NCI-H460 (cell line): ENCODE results near the gene CHN1. TPM values are rescaled to one million over a fixed set of nuclear protein-coding genes. Genes with fewer than 3 reads are reported as not detected.

ENCODE experiments used
- DNase-seq: peaks from one replicate; pipeline ENCODE4 v3.0.0-alpha.2; 2016; ENCODE audit warnings: low read depth; ENCODE audit errors: extremely low read depth
- total RNA-seq: library from RNA; depleted of rRNA; stranded (reverse); fragments of >200 nt; shearing (Covaris generic); gene quantifications from 2 replicates; pipeline ENCODE4 v1.2.3, GENCODE V29; 2014

The CHN1 gene
- total RNA-seq, 1 experiment from 2014 or later = 27.7 TPM

DNA sequence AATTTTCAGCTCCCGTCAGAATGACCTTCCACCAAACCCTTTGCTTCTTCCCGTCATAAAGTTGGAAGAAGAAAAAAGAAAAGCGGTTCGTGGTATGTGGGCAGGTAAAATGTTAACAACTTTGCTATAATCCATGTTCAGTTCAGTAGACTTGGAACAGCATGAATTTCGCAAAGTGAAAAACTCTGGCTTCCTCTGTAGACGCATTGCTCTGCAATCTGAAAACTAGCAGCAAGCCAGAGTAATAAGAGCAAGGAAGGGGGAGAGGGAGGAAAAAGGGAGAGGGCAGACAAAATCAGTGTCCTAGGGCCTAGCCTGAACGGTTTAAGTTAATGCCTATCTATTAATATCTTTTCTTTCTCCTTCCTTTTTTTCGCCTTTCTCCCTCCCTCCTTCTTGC lies 214.2 kb downstream of the CHN1 start:
- no peak for DNase-seq

DNA sequence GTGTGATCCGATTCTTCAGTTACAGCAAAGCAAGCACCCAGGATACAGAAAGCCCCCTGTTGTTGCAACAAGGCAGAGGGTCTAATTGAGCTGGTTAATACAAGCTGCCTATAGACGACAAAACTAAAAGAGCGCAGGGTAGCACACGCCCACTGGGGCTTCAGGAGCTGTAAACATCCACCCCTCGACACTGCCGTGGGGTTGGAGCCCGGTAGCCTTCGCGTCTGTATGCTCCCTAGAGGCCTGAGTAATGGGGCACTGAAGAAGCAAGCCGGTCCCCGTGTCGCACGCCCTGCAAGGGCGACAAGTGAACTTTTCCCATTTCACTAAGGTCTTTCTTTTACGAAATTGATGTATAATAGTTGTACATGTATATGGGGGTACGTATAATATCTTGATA lies 216.2 kb downstream of the CHN1 start:
- DNase-seq = no peak

DNA sequence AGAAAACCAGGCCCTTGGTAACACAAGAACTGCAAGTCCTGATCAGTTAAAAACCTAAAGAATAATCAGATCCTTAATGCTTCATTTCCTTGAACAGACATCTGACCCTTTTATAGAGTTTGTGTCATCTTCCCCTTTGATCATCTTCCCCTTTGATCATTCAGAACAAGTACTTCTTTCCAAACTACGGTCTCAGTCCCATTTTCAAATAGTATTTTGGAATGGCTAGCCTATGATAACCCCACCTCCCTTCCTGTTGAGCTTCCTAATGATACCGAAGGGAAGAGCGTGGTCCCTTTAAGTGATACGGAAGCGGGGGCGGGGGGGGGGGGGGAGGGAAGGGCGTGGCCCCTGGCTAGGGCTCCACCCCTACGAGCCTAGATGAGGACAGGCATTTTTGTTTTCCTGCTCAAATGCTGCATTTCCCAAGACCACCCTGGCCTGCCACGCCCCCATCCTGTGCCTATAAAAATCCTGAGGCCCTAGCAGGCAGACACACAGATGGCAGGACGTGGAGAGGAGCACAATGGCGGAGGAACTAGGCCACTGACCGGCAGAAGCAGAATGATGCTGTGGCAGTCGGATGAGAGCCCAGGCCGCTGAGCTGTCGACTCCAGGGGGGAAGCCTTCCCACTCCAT lies 216.8 kb downstream of the CHN1 start:
- no peak for DNase-seq

DNA sequence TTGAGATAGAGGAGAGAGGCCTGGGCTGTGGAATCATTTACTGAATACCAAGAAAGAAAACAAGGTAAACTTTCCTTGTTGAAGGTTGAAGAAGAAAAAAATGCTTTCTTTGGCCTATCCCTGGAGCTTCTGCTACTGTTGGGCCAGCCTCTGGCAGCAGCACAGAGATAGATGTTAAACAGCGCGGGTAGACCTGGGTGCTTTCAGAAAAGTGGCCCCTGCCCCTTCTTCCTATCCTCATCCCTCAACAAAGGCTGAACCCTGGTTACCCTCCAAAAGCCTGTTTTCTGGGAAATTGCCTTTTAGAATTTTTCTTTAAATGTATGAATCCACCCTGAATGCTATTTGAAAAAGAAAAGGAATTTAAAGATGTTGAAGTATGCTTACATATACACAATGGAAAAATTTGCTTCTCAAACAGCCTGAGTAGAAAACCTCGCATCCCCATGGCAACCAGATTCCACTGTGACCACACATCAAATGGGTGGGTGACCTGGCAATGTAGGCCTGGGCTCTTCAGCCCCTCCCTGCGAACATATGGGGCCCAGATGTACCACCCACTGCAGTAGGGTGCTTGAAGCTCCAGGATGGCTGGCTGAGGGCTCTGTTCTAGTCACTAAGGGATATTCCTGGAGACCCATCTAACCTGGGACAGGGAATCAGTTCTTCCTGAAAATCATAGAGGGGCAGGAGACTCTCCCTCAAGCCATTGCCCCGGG lies 217.5 kb downstream of the CHN1 start:
- DNase-seq = no peak

DNA sequence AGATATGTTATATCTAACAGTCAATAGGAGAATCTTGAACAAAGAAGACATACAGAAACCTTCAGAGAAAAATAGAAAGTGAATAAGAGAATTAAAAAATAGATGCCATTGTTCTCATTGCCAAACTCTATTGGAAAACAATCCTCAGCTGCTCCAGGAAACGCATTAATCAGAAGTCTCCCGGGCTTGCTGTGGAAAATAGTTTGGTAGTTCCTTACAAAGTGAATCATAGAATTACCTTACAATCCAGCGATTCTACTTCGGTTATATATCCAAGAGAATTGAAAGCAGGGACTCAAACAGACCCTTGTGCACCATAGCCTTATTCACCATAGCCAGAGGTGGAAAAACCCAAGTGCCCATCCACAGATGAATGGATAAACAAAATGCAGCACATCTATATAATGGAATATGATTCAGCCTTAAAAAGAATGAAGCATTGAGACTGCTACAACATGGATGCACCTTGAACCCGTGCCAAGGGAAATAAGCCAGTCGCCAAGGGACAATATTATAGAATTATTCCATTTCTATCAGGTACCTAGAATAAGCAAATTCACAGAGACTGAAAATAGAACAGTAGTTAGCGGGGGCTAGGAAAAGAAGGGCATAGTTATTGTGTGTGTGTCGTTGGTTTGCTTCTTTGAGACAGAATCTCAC lies 219.0 kb downstream of the CHN1 start:
- DNase-seq = no peak

DNA sequence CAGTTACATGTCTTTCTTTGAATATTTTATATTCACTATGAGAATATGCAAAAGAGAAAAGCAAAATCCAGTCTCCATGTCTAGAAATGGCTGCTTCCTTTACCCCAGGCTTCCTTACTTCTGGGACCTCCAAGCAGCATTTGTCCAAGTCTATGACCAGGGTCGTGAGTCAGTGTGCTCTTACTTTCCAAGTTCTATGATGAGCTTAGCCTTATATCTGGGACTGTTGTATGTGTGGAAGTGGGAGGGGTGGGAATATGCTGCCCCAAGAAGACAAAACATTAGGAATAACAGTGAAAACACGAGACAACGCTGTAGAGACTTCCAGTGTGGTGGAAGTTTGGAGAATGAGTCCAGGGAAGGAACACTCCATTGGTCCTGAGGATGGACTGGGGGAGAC lies 219.7 kb downstream of the CHN1 start:
- no peak for DNase-seq

DNA sequence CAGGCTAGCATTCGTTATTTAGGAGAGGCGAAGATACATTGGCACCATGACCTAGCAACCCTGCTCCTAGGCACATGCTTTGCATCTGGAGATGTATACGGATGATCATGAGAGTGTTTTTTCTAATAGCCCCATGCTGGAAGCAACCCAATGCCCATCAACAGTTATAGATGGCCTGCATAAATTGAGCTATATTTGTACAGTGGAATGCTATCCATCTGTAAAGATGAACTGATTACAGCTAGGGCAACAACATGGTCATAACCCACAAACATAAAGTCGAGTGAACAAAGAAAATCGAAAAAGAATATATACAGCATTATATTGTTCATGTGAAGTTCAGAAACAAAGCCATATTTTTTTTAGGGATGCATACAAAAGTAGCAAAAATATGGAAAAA lies 220.3 kb downstream of the CHN1 start:
- DNase-seq = no peak

DNA sequence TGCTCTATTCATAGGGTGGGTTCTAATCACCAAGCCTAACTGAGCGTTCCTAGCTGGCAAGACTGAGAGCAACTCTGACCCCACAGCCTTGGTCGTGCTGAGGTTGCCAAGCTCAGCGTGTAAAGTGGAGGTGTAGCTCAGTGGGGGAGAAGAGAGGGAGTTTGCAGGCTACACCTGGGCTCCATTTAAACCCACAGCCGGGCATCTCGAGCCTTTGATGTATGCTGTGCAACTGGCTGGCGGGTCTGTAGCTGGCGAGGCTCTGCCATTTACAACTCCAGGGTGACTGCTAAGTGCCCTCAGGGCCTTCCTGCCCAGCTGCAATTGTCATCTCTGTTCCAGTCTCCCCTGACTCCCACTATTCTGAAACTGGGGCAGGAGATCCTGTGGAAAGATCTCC lies 220.9 kb downstream of the CHN1 start:
- no peak for DNase-seq

DNA sequence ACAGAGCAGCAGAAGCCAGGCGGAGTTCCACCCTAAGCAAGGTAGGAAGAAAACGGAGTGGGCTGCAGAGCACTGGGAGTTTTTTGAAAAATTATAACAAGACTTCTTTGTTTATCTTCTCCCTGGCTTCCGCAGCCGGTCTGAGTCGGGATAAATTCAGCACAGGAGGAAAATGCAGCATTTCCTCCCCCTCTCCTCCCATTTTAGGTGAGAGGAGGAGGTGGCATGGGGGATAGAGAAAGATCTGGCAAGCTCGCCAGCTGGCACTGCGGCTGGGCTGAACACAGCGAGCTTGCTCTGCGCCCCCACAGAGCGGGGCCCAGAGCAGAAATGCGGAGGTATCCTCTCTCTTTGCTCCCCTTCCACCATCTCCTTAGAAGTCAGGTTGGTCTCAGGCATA lies 223.2 kb downstream of the CHN1 start:
- DNase-seq = no peak

DNA sequence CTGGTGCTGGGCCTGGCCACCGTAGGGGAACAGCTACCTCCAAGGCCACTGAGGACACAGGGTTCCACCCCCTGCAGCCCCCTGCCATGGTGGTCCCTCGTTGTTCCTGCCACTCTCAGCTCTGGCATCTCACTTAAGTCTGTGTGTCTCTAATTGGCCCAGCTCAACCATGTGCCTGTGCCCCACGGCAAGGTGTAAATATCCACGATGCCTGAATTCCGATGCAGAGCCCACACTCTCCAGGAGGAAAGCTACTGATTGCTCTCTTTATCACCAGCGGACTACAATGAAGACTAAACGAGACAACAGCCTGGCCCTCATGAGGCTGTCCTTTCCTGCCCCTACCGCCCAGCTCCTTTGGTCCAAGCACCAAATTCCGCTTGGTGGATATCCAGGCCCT lies 223.9 kb downstream of the CHN1 start:
- no peak for DNase-seq

DNA sequence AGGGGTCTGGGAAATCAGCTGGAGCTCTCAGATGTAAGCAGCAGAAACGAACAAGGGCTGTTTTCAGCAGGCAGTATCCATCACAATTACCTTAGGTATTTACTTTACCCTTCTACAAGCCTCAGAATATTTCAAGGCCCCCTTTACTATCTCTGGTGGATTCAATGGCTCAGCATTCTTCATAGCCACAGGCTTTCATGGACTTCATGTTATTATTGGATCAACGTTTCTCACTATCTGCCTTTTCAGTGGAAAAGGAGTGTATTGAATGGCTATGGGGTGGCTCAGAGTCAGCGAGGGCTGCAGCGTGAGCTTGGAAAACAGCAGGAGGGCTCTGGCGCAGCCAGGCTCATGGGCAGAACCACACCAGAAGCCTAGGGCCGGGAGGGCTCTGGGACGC lies 224.3 kb downstream of the CHN1 start:
- DNase-seq = no peak

DNA sequence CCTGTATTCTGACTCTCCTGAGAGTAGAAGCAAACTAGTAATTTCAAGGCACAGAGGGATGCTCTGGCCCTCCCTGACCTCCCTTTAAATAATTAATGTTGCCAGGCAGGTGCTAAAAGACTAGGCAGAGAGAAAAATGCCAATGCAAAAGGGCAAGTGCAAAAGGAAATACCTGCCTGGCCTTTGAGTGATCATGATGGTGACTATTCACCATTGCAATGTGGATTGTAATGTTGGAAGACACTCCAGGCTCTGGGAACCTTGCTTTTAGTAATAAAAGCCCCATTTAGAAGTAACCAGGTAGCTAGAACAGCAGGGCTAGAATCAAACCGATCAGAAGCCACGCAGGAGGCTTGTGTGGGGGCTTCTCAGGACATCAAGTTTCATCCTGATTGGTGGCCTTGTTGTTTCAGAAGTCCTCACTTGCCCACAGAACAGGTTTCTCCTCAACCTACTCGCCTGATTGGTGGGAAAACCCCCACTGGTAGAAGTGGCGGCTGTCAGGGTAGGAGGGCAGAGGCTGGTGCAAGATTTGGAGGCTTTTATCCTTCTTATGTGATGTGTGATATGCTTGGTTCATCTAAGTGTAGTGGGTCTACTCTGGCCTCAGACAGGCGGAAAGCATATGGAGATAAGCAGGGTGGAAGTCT lies 224.9 kb downstream of the CHN1 start:
- DNase-seq = no peak

DNA sequence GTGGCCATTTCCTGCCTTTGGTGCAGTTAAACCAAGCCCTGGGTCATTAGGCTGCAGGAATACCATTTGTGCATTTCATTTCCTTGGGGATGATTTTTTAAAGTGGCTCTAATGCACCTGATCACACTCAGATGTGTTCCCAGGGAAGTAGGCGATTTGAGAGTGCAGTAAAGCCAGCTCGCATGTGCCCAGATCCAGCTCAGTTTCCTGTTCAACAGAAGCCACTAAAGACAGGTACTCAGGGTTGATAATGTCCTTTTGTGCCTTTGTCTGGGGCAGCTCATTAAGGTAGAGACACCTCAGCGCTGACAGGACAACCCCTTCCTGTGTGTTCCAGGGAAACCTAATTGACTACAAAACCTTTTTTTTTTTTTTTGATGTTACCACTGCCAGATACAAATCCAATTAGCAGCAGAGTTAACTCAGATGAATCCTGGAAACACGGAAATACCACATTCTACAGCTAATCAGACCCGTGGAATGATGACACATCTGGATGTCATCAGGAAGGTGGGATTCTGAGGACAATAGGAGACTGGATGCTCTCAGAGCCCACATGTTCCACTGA lies 225.7 kb downstream of the CHN1 start:
- no peak for DNase-seq

DNA sequence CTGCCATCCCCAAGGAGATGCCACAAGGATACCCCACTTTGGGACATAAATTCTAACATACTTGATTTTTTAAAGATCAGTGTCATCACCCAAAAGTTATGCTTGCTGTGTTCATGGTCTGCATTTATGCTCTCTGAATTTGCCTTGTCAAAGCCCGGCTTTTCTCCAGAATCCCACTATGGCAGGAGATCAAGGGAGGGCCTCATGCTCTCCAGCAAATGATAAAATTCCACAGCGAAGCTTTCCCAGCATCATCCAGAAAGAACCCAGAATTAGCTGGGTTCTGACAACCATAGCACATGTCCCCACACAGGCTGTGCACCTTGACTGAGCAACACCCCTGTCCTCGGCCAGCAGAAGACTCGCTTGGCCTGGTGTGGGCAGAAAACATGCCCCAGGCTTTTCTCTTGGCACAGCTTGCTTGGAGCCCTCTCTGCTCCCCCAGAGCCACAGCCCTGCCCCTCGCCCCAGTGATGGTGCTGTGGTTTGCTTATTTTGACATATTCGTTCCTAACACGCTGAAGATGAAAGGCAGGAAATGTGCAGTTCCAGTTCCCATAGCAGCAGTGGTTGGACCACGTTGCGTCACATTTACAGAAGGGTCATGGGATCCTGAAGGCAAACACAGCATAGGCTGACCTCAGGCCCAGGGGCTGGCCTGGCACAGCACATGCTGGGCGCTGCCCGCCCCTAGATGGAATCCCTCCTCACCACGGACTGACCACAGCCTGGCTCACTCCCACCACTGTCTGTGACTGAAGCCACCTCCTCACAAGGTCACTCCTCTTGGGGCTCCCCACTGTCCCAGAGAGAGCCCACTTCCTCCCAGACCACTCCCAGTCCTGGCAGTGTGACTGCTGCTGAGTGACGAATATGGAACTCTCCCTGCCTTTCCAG lies 226.8 kb downstream of the CHN1 start:
- no peak for DNase-seq

DNA sequence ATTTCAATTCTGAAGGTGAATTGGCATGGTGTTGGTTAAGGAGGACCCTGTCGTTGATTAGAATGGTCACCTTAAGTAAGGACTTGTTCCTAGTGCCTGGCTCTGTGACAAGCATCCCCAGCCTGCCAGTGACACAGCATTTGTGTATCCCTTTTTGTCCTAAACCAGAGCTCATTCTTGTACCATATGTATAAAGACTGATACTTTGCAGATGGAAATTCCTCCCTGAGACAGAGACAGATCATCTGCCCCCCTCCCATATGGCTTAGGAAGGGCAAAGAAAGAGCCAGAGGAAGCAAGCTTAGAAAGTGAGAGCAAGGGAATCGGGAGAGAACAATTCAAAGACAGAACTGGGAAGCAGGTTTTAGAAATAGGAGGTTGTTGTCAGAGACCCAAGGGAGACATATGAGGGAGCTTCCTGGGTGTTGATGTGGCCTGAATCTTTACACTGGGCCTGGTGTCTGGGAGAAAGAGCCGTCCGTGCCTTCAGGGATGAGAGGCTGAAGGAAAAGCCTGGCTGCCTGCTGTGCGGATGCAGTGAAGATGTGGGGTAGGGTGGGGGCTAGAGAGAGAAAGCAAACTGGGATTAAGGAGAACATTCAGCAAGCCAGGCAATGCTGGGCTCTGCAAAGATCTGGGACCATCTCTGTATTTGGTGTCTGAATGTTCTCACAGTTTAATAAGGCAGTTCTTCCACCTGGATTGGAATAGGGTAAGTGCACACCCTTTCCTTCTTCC lies 227.7 kb downstream of the CHN1 start:
- no peak for DNase-seq

DNA sequence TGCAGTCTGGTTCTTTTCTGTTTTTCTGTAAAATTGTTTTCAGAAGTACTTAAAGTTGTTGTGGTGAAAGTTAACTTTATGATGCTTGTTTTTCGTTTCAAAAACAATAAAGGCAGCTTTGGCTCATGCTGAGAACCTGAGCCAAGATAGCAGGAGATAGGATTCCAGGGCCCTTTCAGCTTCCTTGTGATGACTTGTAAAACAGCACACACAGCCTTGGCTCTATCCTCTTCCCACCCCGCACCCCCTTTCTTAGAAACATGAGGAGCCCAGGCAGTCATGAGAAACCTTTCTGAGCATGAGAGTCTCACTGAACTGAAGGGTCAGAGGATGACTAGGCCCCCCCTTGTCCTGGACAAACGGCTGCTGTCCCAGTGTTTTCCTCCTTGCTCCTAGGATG lies 228.5 kb downstream of the CHN1 start:
- DNase-seq = no peak

DNA sequence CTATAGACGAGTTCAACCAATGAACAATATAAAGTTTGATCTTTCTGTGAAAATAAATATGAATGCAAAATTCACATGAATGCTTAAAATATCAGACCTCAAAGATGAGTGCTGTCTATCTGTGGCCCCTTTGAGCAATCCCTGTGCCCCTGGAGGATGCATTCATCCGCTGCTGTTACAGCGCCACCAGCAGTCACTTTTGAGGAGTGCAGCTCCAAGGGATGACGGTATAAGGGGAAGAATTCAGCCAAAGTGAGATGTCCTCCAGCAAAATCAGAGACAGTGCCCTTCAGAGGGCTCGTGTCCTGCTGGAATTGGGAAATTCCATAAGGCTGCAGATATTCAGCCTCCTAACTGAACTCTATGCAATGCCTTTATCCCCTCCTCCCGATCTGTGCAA lies 229.0 kb downstream of the CHN1 start:
- DNase-seq = no peak

DNA sequence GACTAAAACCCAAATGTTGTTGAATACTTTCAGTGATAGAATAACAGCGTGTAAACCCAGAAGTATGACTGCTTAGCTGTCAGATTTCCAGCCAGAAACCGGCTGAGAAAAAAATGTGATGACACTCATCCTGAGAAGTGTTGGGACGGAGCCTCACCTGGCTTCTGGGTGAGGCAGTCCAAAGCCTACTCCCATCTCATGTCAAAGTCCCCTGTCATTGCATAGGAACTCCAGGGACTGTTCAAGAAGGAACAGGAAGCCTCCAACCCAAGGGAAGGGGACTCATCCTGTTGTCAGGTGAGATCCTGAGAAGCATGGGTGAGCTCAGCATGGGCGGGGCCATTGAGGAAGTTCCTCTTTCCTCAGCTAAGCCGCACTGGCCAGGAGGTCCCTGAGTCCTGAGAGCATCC lies 229.6 kb downstream of the CHN1 start:
- no peak for DNase-seq

DNA sequence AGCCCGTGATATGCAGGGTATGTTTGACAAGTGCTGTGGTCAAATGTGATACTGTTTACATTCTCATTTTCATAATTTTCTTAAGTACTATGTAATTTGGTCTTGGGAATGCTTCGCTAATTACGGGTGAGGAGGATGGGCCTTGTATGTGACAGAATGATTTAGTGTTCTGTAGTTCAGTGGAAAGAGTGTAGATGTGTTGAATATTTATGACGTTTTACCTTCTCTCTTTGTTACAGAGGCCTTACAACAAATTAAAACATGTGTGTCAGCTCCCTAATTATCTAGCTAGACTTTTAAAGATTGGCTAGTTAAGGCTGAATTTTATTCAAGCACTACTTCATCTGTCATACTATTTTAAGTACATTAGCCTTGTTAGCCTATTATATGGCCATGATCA lies 230.3 kb downstream of the CHN1 start:
- DNase-seq = no peak

DNA sequence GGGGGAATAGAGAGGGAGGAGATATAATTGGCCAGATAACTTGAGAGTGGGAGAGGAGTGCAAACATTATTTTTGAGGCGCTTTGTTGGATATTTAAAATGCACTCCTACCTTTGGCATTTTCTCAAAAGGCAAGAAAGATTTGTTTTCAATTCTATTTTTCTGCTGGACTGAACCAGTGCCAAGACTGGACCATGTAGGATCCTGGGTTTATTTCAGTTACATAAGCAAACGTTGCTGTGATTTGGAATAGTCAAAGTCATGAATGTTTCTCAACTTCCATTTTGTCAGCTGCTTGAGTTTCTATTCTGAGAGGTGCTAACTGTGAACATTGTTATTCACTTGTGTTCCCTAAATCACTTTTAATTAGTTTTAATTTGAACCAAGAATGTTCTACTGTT lies 232.0 kb downstream of the CHN1 start:
- DNase-seq = no peak
